Bronchial epithelial cell (primary cell): ENCODE data around the gene CLSTN1. TPM values are rescaled to one million over a fixed set of nuclear protein-coding genes. Genes with fewer than 3 reads are reported as not detected.
A peak's percentile ranks its signal among the peaks of the same experiment; 100 is the strongest.

Source experiments
- DNase-seq: peaks from one replicate; pipeline ENCODE4 v3.0.0-alpha.2; 2010; ENCODE audit warnings: low read depth
- FAIRE-seq: peaks from 2 replicates; lab custom pipeline; 2011; peaks lifted over from hg19 to GRCh38; lab: Jason Lieb, UNC
- H3K27me3 ChIP-seq: 2 replicates; pipeline ENCODE4 v1.5.1; 2011; ENCODE audit warnings: low read length; ENCODE audit not compliant: control insufficient read depth, insufficient read depth
- H3K36me3 ChIP-seq: 2 replicates; pipeline ENCODE4 v1.5.1; 2011; ENCODE audit warnings: low read length; ENCODE audit not compliant: control insufficient read depth, insufficient read depth
- H3K4me3 ChIP-seq: 2 replicates; pipeline ENCODE4 v1.5.1; 2011; ENCODE audit warnings: mild to moderate bottlenecking, low read depth, low read length, control low read depth
- total RNA-seq: library from RNA; depleted of rRNA; stranded (reverse); fragments of >200 nt; gene quantifications from 2 replicates; pipeline ENCODE4 v1.2.1, GENCODE V29; 2014
- TF ChIP-seq, protein P1 (sequence below): IDR thresholded peaks from 2 replicates; pipeline ENCODE4 v1.5.1; 2011; ENCODE audit warnings: mild to moderate bottlenecking, moderate library complexity, low read length, control low read depth, inconsistent platforms; ENCODE audit not compliant: insufficient read depth, severe bottlenecking

The CLSTN1 gene
- total RNA-seq, 1 donor from 2014 or later: 142 TPM

- no peak for FAIRE-seq
These were observed 98.9 kb downstream of the CLSTN1 start for GRCh38 chr1:9724706-9725476.

DNA sequence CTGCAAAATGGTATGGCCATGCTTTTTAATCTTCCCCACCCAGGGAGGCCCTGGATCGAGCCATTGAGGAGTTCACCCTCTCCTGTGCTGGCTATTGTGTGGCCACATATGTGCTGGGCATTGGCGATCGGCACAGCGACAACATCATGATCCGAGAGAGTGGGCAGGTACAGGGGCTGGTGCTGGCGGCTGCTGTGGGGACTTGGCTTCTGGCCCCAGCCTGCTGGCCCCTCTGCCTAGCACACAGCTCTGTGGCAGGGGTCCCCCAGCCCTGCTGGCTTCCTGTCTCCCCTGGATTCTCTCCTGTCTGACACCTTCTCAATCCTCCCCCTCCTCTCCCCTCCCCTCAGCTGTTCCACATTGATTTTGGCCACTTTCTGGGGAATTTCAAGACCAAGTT, 99.8 kb downstream of the CLSTN1 start:
- FAIRE-seq (no peak), DNase-seq (no peak)
- Histone ChIP-seq H3K27me3 (no peaks in the 10 kb centered on the region), H3K36me3 (peaks cover 19% of the 10 kb centered on the region), H3K4me3 (no peak overlapping the region)
- TF ChIP-seq, protein P1, sequence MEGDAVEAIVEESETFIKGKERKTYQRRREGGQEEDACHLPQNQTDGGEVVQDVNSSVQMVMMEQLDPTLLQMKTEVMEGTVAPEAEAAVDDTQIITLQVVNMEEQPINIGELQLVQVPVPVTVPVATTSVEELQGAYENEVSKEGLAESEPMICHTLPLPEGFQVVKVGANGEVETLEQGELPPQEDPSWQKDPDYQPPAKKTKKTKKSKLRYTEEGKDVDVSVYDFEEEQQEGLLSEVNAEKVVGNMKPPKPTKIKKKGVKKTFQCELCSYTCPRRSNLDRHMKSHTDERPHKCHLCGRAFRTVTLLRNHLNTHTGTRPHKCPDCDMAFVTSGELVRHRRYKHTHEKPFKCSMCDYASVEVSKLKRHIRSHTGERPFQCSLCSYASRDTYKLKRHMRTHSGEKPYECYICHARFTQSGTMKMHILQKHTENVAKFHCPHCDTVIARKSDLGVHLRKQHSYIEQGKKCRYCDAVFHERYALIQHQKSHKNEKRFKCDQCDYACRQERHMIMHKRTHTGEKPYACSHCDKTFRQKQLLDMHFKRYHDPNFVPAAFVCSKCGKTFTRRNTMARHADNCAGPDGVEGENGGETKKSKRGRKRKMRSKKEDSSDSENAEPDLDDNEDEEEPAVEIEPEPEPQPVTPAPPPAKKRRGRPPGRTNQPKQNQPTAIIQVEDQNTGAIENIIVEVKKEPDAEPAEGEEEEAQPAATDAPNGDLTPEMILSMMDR: no peak

More at GRCh38 chr1:9724706-9725476, 98.9 kb downstream of the CLSTN1 start:
- TF ChIP-seq, protein P1: peak; percentile 90
- H3K4me3 ChIP-seq: no peak overlapping the region
- H3K36me3 ChIP-seq: peaks cover 22% of the 10 kb centered on the region
- DNase-seq: peak; percentile 40
- no peaks in the 10 kb centered on the region for H3K27me3 ChIP-seq

DNA sequence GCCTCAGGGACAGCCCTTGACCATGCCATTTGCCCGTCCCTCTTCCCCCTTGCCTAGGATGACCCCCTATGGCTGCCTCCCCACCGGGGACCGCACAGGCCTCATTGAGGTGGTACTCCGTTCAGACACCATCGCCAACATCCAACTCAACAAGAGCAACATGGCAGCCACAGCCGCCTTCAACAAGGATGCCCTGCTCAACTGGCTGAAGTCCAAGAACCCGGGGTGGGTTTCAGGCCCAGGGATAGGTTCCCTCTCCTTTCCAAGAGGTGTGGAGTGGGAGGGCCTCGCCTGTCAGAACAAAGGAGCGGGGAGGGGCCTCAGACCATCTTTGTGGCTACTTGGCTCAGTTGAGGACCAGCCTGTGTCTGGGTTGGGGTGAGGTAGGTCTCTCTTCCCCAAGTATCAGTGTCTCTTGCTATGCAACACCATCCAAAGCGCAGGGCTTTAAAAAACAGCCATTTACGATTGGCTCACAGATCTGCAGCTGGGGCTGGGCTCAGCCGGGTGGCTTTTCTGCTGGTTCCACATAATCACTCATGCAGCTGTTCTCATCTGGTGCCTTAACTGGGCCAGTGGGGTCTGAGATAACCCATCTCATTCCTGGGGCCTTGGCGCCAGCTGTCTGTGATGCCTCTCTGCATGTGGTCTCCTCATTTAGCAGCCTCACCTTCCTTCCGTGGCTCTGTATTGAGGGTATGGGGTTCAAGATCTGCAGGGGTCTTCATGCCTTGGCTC, 100.5 kb downstream of the CLSTN1 start:
- TF ChIP-seq, protein P1: no peak
- Histone ChIP-seq H3K27me3 (no peaks in the 10 kb centered on the region), H3K4me3 (no peak overlapping the region), H3K36me3 (peaks cover 19% of the 10 kb centered on the region)
- DNase-seq (no peak), FAIRE-seq (no peak)

- no peaks in the 10 kb centered on the region for H3K27me3 ChIP-seq
- FAIRE-seq (no peak), DNase-seq (no peak)
- TF ChIP-seq, protein P1: no peak
- H3K36me3 ChIP-seq: peaks cover 19% of the 10 kb centered on the region
- H3K4me3 ChIP-seq: no peak overlapping the region
These were observed 101.4 kb downstream of the CLSTN1 start for GRCh38 chr1:9722378-9722749.

DNA sequence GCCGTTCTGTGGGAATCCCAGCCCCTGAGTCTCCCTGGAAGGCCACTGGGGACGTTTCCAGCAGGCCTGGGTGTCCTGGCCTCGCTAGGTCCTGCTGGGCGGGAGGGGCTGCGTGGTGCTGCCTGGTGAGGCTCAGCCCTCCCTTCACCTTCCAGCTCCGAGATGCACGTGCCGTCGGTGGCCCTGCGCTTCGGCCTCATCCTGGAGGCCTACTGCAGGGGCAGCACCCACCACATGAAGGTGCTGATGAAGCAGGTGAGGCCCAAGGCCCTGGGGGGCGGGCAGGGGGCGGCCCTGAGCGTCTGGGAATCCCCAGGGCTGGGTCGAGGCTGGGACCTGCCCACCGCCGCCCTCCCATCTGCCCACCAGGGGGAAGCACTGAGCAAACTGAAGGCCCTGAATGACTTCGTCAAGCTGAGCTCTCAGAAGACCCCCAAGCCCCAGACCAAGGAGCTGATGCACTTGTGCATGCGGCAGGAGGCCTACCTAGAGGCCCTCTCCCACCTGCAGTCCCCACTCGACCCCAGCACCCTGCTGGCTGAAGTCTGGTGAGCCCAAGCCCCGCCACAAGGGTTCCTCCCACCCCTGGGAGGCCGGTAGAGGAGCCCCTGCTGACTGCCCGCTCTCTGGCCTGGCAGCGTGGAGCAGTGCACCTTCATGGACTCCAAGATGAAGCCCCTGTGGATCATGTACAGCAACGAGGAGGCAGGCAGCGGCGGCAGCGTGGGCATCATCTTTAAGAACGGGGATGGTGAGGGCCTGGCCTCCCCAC, 102.0 kb downstream of the CLSTN1 start:
- Histone ChIP-seq H3K36me3 (peaks cover 22% of the 10 kb centered on the region), H3K27me3 (no peaks in the 10 kb centered on the region), H3K4me3 (no peak overlapping the region)
- DNase-seq (no peak), FAIRE-seq (no peak)
- TF ChIP-seq, protein P1: peak; percentile 66
